B cell (primary cell): ENCODE data around the gene SUCLG1. TPM values are rescaled to one million over a fixed set of nuclear protein-coding genes. Genes with fewer than 3 reads are reported as not detected.

Source experiments
- ATAC-seq: fragments of 200-7000 bp; cut with Tn5 transposase; one replicate; pipeline ENCODE4 v1.10.0; 2021; ENCODE audit warnings: low read depth, mild to moderate bottlenecking, moderate number of reproducible peaks, moderate library complexity
- CTCF ChIA-PET: fragments of 350-600 bp; sonication (Branson Sonifier 250); formaldehyde crosslinking; loops from one replicate; lab custom pipeline; 2021; ENCODE audit warnings: antibody characterized with exemption, inconsistent platforms; lab: Charles Lee
- POLR2A ChIA-PET: fragments of 350-600 bp; sonication (Branson Sonifier 250); formaldehyde crosslinking; loops from one replicate; lab custom pipeline; 2021; ENCODE audit warnings: antibody characterized with exemption; lab: Charles Lee
- DNase-seq: peaks from one replicate; pipeline ENCODE4 v3.0.0; 2013
- H2AFZ ChIP-seq: 2 replicates; pipeline ENCODE4 v1.6.1; 2012; ENCODE audit warnings: mild to moderate bottlenecking, low read depth, low read length; ENCODE audit not compliant: insufficient read depth, poor library complexity, severe bottlenecking
- H3K27ac ChIP-seq, 2 donors: 1 replicate in 1 of 2; 2 replicates in 1 of 2; pipeline ENCODE4 v1.5.1; 2012 to 2013; ENCODE audit warnings: low read length in 2 of 2, mild to moderate bottlenecking in 2 of 2, moderate library complexity in 1 of 2
- H3K27me3 ChIP-seq, 4 experiments: fragments of 200-600 bp in 1 of 4; sonication (generic) in 1 of 4; replicated peaks in 1 of 4; 1 replicate in 2 of 4; 2 replicates in 2 of 4; pipeline versions ENCODE4 v1.6.1 to v1.7.0; 2013 to 2016; ENCODE audit warnings: low read length in 3 of 4, mild to moderate bottlenecking in 2 of 4, mixed read lengths in 1 of 4, moderate library complexity in 1 of 4; ENCODE audit not compliant: insufficient read depth in 4 of 4, control insufficient read depth in 3 of 4; ENCODE audit errors: control extremely low read depth in 1 of 4
- H3K36me3 ChIP-seq, 2 experiments: replicated peaks in 1 of 2; 1 replicate in 1 of 2; 2 replicates in 1 of 2; pipeline versions ENCODE4 v1.6.1 to v1.7.1; 2013; ENCODE audit warnings: low read length in 1 of 2; ENCODE audit not compliant: insufficient read depth in 2 of 2, control insufficient read depth in 1 of 2; ENCODE audit errors: control extremely low read depth in 1 of 2, extremely low read depth in 1 of 2
- H3K4me1 ChIP-seq, 2 donors: fragments of 200-600 bp in 1 of 2; sonication (generic) in 1 of 2; 1 replicate in 1 of 2; 2 replicates in 1 of 2; pipeline versions ENCODE4 v1.5.1 to v1.6.1; 2013 to 2017; ENCODE audit warnings: low read length in 2 of 2; ENCODE audit not compliant: control insufficient read depth in 2 of 2, insufficient read depth in 2 of 2
- H3K4me2 ChIP-seq: replicated peaks from 2 replicates; pipeline ENCODE3; 2012; ENCODE audit warnings: mild to moderate bottlenecking, low read depth, low read length; ENCODE audit not compliant: poor library complexity, severe bottlenecking
- H3K4me3 ChIP-seq, 5 experiments: fragments of 200-600 bp in 1 of 5; sonication (generic) in 1 of 5; 1 replicate in 3 of 5; 2 replicates in 2 of 5; pipeline versions ENCODE4 v1.5.1 to v1.7.0; 2011 to 2016; ENCODE audit warnings: low read length in 4 of 5, mild to moderate bottlenecking in 4 of 5, low read depth in 2 of 5, control low read depth in 1 of 5, moderate library complexity in 1 of 5; ENCODE audit not compliant: insufficient read depth in 1 of 5; ENCODE audit errors: control extremely low read depth in 1 of 5, extremely low read depth in 1 of 5
- H3K79me2 ChIP-seq: fragments of 200-600 bp; sonication (generic); one replicate; pipeline ENCODE4 v1.6.0; 2016; ENCODE audit warnings: low read length; ENCODE audit not compliant: control insufficient read depth, insufficient read depth
- H3K9ac ChIP-seq: fragments of 200-600 bp; sonication (generic); 2 replicates; pipeline ENCODE4 v1.6.1; 2017; ENCODE audit warnings: mild to moderate bottlenecking, low read length, moderate library complexity
- H3K9me3 ChIP-seq, 3 donors: one replicate each; pipeline versions ENCODE4 v1.6.1 to v1.7.1; 2013; ENCODE audit warnings: low read length in 2 of 3; ENCODE audit not compliant: control insufficient read depth in 2 of 3, insufficient read depth in 1 of 3; ENCODE audit errors: control extremely low read depth in 1 of 3
- H4K20me1 ChIP-seq: 2 replicates; pipeline ENCODE4 v1.6.0; 2012; ENCODE audit warnings: mild to moderate bottlenecking, low read length; ENCODE audit not compliant: insufficient read depth, control insufficient read depth, poor library complexity, severe bottlenecking
- H3K27ac Mint-ChIP-seq: one replicate; pipeline ENCODE4 v1.8.0; 2021; ENCODE audit warnings: mixed read lengths
- H3K27me3 Mint-ChIP-seq: one replicate; pipeline ENCODE4 v1.8.0; 2021; ENCODE audit warnings: mixed read lengths
- H3K4me1 Mint-ChIP-seq: one replicate; pipeline ENCODE4 v1.8.0; 2021; ENCODE audit warnings: mixed read lengths
- H3K4me3 Mint-ChIP-seq: one replicate; pipeline ENCODE4 v1.8.0; 2021; ENCODE audit warnings: mixed read lengths
- H3K9me3 Mint-ChIP-seq: one replicate; pipeline ENCODE4 v1.8.0; 2022; ENCODE audit warnings: mixed read lengths; ENCODE audit not compliant: insufficient read depth
- CTCF ChIP-seq: fragments of 200-600 bp; IDR thresholded peaks from one replicate; pipeline ENCODE4 v1.8.0; 2022; ENCODE audit warnings: antibody characterized with exemption, mild to moderate bottlenecking
- EZH2 ChIP-seq: IDR thresholded peaks from 2 replicates; pipeline ENCODE4 v1.6.1; 2012; ENCODE audit warnings: borderline replicate concordance, low read depth, mild to moderate bottlenecking, moderate library complexity, low read length; ENCODE audit not compliant: insufficient read depth, poor library complexity, severe bottlenecking
- WGBS: methylation state at CpG from one replicate; pipeline ENCODE4 v1.1.5; 2013; ENCODE audit warnings: missing lambda C conversion rate; ENCODE audit not compliant: insufficient coverage; 5-methylcytosine and 5-hydroxymethylcytosine counted together
- intact Hi-C: fragments of 100-400 bp; cut with micrococcal nuclease; formaldehyde crosslinking; loops from one replicate; pipeline ENCODE4 v1.10.0; 2022
- polyA plus RNA-seq: library from polyadenylated mRNA; depleted of rRNA; stranded (reverse); fragments of >200 nt; gene quantifications from 2 replicates; pipeline ENCODE4 v1.2.3, GENCODE V29; 2012
- total RNA-seq, 2 donors: library from RNA; stranded (reverse); fragments of 120-200 nt in 1 of 2; gene quantifications; 1 replicate in 1 of 2; 2 replicates in 1 of 2; pipeline versions ENCODE4 v1.2.3 to v1.2.4, GENCODE V29; 2013 to 2022

SUCLG1 gene
- total and polyA plus RNA-seq, 2 donors (not counting 1 experiment from before 2014, with no cell fraction given), result 16.1 to 31.8 TPM

DNA sequence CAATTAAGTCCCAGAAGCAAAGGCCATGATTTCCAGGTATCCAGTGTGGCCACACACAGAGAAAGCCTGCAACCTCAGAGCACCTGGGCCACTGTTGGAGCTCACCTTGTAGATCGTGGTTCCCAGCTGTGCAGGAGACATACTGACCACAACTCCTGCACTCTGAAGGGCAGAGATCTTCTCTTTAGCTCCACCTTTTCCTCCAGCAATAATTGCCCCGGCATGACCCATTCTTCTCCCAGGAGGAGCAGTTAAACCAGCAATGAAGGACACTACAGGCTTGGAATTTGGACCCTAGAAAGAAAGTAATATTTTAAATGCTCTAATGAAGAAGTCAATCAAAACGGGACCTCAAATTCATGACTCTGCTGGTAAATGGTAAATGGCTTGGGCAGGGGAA, 33.8 kb downstream of the SUCLG1 start:
- H3K9me3 Mint-ChIP-seq, result no peaks in the 10 kb centered on the region
- WGBS, result 56% methylated on average over 1 of the region's 3 CpGs
- H3K4me3 Mint-ChIP-seq, result no peak overlapping the region

DNA sequence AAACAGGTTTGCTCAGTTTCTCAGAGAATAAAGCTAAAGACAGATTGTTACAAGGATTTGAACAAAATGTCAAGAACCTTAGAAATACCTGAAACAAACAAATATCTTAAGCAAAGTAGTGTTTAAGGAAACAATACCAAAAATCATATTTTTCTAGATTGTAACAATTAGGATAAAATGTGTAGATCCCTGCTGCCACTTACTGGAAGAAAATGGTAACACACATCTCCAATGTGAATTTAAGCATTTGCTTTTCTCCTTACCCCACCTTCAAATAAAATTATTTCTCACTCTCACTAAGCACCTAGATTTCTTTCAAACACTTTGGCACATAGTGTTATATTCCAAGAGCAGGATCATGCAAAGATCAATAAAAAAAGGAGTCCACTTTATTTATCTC, 34.9 kb downstream of the SUCLG1 start:
- Histone ChIP-seq H3K79me2 (no peaks in the 10 kb centered on the region), H3K27ac (no peak overlapping the region), H2AFZ (no peak overlapping the region), H3K4me1 (no peaks in the 10 kb centered on the region), H3K9ac (no peak overlapping the region), H3K9me3 (no peaks in the 10 kb centered on the region), H3K4me2 (no peak overlapping the region), H4K20me1 (no peaks in the 10 kb centered on the region), H3K27me3 (no peaks in the 10 kb centered on the region), H3K36me3 (peaks cover 12 to 32% of the 10 kb centered on the region in 2 experiments), H3K4me3 (no peak overlapping the region)
- Mint-ChIP-seq H3K4me3 (no peak overlapping the region), H3K27me3 (no peaks in the 10 kb centered on the region), H3K4me1 (peaks cover 9% of the 10 kb centered on the region), H3K27ac (no peak overlapping the region), H3K9me3 (no peaks in the 10 kb centered on the region)
- ChIA-PET POLR2A (no interaction called here), CTCF (no interaction called here)
- intact Hi-C loops, result no loop called here
- ATAC-seq (no peak), DNase-seq (no peak)
- TF ChIP-seq EZH2 (no peak), CTCF (peak; percentile 57)

More for the DNA sequence above, 33.8 kb downstream of the SUCLG1 start:
- POLR2A ChIA-PET, result no interaction called here
- no peak overlapping the region for H3K27ac Mint-ChIP-seq
- Histone ChIP-seq H3K4me1 (no peaks in the 10 kb centered on the region), H3K27me3 (no peaks in the 10 kb centered on the region), H3K9ac (no peak overlapping the region), H3K4me3 (no peak overlapping the region), H3K79me2 (no peaks in the 10 kb centered on the region), H3K27ac (no peak overlapping the region), H3K4me2 (no peak overlapping the region), H3K9me3 (no peaks in the 10 kb centered on the region), H3K36me3 (peaks cover 12 to 39% of the 10 kb centered on the region in 2 experiments), H4K20me1 (no peaks in the 10 kb centered on the region), H2AFZ (no peak overlapping the region)
- ATAC-seq (no peak), DNase-seq (no peak)
- TF ChIP-seq EZH2 (no peak), CTCF (no peak)
- CTCF ChIA-PET, result no interaction called here
- peaks cover 9% of the 10 kb centered on the region for H3K4me1 Mint-ChIP-seq
- intact Hi-C loops, result no loop called here
- no peaks in the 10 kb centered on the region for H3K27me3 Mint-ChIP-seq
